ENCODE measurements around the gene ASPA. TPM values are rescaled to one million over a fixed set of nuclear protein-coding genes. Genes with fewer than 3 reads are reported as not detected.

The ASPA gene
- total RNA-seq, 2 experiments from 2014 or later = not detected

DNA sequence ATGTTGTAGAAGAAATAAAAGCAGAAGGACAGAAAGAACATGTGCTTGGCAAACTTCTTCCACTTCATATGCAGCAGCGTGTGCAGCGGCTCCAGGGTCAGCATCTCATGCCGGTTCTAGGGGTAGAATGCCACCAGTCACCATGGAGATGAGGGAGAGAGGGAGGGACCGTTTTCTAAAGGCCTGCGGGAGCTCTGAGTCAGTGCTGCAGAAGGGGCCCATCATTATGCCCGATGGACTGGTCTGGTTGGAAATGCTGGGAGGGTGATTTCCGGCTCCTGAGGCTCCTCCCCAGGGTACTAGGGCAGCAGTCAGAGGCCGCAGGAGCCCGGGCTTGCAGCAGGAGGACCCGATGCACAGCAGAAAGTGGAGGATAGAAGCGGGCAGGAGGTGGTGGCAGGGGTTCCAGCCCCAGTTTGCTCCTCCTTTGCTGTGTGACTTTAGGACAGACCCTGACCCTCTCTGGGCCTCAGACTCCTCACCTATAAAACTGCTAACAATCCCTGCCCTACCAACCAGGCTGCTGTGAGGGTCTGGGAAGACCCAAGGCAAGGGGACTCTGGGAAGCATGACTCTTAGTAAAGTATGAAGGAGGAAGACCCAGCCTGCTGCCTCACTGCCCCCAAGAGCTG, 53.2 kb downstream of the ASPA start:
- ChIA-PET POLR2A (no interaction called here), CTCF (ENCODE audit: unreplicated experiment) (no interaction called here)
- intact Hi-C loops (cut with micrococcal nuclease; ENCODE audit: unreplicated experiment) = no loop called here
- no peak overlapping the region for H3K27ac ChIP-seq (ENCODE audit: low read depth, low read length, poor library complexity, severe bottlenecking)
- no peaks in the 10 kb centered on the region for H4K20me1 ChIP-seq (ENCODE audit: insufficient read depth, low read length)
- H3K4me1 ChIP-seq (ENCODE audit: insufficient read depth, low read length, poor library complexity, severe bottlenecking) = no peaks in the 10 kb centered on the region
- H3K4me3 ChIP-seq (ENCODE audit: low read depth, low read length, poor library complexity, severe bottlenecking) = no peak overlapping the region
- TF ChIP-seq, protein P1, sequence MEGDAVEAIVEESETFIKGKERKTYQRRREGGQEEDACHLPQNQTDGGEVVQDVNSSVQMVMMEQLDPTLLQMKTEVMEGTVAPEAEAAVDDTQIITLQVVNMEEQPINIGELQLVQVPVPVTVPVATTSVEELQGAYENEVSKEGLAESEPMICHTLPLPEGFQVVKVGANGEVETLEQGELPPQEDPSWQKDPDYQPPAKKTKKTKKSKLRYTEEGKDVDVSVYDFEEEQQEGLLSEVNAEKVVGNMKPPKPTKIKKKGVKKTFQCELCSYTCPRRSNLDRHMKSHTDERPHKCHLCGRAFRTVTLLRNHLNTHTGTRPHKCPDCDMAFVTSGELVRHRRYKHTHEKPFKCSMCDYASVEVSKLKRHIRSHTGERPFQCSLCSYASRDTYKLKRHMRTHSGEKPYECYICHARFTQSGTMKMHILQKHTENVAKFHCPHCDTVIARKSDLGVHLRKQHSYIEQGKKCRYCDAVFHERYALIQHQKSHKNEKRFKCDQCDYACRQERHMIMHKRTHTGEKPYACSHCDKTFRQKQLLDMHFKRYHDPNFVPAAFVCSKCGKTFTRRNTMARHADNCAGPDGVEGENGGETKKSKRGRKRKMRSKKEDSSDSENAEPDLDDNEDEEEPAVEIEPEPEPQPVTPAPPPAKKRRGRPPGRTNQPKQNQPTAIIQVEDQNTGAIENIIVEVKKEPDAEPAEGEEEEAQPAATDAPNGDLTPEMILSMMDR (conservative IDR thresholded peaks at IDR 0.05; ENCODE audit: low read length) = no peak
- TF ChIP-seq EZH2phosphoT487 (IDR thresholded peaks at IDR 0.05; ENCODE audit: borderline replicate concordance, low read depth, low read length) = no peak
- DNase-seq (ENCODE audit: low spot score) = no peak
- no peaks in the 10 kb centered on the region for H3K79me2 ChIP-seq (ENCODE audit: insufficient read depth, low read depth, low read length)
- H3K36me3 ChIP-seq (ENCODE audit: insufficient read depth, low read length) = no peaks in the 10 kb centered on the region
- H2AFZ ChIP-seq (ENCODE audit: low read length) = no peak overlapping the region
- H3K9me3 ChIP-seq (ENCODE audit: low read length) = no peaks in the 10 kb centered on the region
- no peaks in the 10 kb centered on the region for H3K9me2 ChIP-seq (ENCODE audit: insufficient read depth, low read length)
- no TSS peak for BruUV-seq (replicated peaks)
- H3K4me2 ChIP-seq (ENCODE audit: low read length) = no peak overlapping the region

DNA sequence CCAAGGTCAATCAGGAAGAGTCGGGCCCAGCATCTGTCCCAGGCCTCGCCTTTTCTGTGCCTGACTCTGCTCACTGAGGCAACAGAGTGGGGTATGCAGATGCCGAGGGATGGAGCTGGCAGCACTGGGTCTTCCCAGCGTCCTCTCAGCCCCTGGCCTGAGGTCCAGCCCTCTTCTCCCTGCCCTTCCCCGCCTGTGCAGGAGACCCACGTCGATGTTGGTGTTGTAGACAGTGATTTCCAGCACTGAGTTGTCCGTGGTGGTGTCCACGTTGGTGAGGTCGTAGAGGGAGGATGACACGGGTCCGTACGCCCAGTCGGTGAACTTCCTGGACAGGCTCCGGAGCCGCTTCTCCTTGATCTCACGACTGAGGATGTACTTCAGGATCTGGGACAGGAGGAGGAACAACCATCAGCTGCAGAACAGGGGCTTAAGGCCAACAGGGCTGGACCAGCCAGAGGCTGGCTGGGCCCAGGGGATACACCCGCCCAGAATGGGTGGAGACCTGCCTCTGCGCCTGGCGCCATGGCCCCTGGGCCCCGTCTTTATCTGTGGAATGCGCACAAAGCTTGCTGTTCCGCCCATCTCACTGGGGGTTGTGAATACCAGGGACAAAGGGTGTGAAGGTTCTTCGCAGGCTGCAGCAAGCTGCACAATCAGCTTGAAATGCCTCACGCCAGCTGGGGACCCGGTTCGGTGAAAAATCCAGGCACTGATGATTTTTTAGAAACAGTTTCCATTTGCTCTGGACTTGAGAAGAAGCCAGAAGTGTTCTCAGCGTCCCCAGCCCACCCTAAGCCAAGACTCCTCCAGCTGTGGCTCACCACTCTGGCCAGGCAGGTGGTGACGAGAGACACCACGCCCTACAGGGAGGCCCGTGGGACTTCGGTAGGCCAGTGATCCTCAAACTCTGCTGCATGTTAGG, 54.3 kb downstream of the ASPA start:
- Histone ChIP-seq H4K20me1 (ENCODE audit: insufficient read depth, low read length) (no peaks in the 10 kb centered on the region), H3K4me1 (ENCODE audit: insufficient read depth, low read length, poor library complexity, severe bottlenecking) (no peaks in the 10 kb centered on the region), H3K36me3 (ENCODE audit: insufficient read depth, low read length) (no peaks in the 10 kb centered on the region), H3K79me2 (ENCODE audit: insufficient read depth, low read depth, low read length) (no peaks in the 10 kb centered on the region), H3K27ac (ENCODE audit: low read depth, low read length, poor library complexity, severe bottlenecking) (no peak overlapping the region), H3K9me3 (ENCODE audit: low read length) (no peaks in the 10 kb centered on the region), H3K9me2 (ENCODE audit: insufficient read depth, low read length) (no peaks in the 10 kb centered on the region), H3K4me2 (ENCODE audit: low read length) (no peak overlapping the region), H2AFZ (ENCODE audit: low read length) (no peak overlapping the region), H3K4me3 (ENCODE audit: low read depth, low read length, poor library complexity, severe bottlenecking) (no peak overlapping the region)
- TF ChIP-seq, protein P1 (conservative IDR thresholded peaks at IDR 0.05; ENCODE audit: low read length) = no peak
- TF ChIP-seq EZH2phosphoT487 (IDR thresholded peaks at IDR 0.05; ENCODE audit: borderline replicate concordance, low read depth, low read length) = no peak
- no TSS peak for BruUV-seq (replicated peaks)
- intact Hi-C loops (cut with micrococcal nuclease; ENCODE audit: unreplicated experiment) = no loop called here
- POLR2A ChIA-PET = no interaction called here
- CTCF ChIA-PET (ENCODE audit: unreplicated experiment) = no interaction called here
- DNase-seq (ENCODE audit: low spot score) = no peak
